Body of pancreas (tissue), 4 donors: ENCODE measurements around the gene ATP8B4.

Source experiments
- CTCF ChIP-seq, 7 experiments: fragments of 450-650 bp in 4 of 7; fragments of 200-600 bp in 3 of 7; sonication (generic) in 3 of 7; IDR thresholded peaks; one replicate each; pipeline ENCODE4 v1.5.1; 2016 to 2019; ENCODE audit warnings: antibody characterized with exemption in 7 of 7
- POLR2A ChIP-seq, 3 donors: fragments of 450-650 bp; IDR thresholded peaks; one replicate each; pipeline ENCODE4 v1.6.1; 2016; ENCODE audit warnings: antibody characterized with exemption in 3 of 3, mild to moderate bottlenecking in 2 of 3

- no peak for TF ChIP-seq POLR2A (IDR thresholded peaks at IDR 0.05)
- no peak for TF ChIP-seq CTCF (IDR thresholded peaks at IDR 0.05)
Measured at GRCh38 chr15:50134524-50135024, 15.5 kb upstream of the ATP8B4 start.
